GM13977 (cell line): ENCODE results near the gene ANKDD1A.

Source experiments
- DNase-seq: peaks from one replicate; pipeline ENCODE4 v3.0.0; 2012; ENCODE audit warnings: low spot score
- CTCF ChIP-seq: IDR thresholded peaks from 2 replicates; pipeline ENCODE4 v1.5.1; 2012; ENCODE audit warnings: mild to moderate bottlenecking, control low read depth; ENCODE audit not compliant: insufficient read depth; ENCODE audit errors: extremely low read depth, missing control alignments
- in situ Hi-C: fragments of 300-500 bp; cut with MboI; formaldehyde crosslinking; loops from one replicate; pipeline ENCODE4 v1.12.0; 2022; ENCODE audit warnings: low sequenced_read_pairs, low pct_unique_long_range_greater_than_20kb, mixed read lengths, inconsistent platforms; ENCODE audit not compliant: unreplicated experiment

ANKDD1A gene

DNA sequence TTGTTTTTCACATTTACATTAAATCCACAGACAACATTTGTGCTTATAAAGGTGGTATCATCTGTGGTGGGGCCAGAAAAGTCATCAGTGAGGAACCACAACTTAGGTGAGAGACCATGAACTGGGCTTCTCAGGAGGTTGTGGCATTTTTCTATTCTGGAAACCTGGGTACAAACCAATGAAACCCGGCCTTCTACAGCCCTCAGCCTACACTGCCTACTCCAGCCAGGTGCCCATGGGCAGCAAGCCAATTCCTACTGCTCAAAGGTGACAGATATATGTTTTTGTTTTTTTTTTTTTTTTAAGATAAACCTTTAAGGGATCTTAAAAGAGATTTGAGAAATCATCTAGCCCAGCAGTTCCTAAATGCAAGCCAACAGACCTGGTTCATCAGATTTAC, 57.7 kb downstream of the ANKDD1A start:
- TF ChIP-seq CTCF = no peak
- no peak for DNase-seq
- in situ Hi-C loops = no loop called here

- no peak for DNase-seq
- no peak for TF ChIP-seq CTCF
- in situ Hi-C loops = no loop called here
Observed at GRCh38 chr15:64970698-64971097, 59.0 kb downstream of the ANKDD1A start.

GRCh38 chr15:64975390-64975789, 63.7 kb downstream of the ANKDD1A start:
- in situ Hi-C loops = no loop called here
- no peak for TF ChIP-seq CTCF
- no peak for DNase-seq

DNA sequence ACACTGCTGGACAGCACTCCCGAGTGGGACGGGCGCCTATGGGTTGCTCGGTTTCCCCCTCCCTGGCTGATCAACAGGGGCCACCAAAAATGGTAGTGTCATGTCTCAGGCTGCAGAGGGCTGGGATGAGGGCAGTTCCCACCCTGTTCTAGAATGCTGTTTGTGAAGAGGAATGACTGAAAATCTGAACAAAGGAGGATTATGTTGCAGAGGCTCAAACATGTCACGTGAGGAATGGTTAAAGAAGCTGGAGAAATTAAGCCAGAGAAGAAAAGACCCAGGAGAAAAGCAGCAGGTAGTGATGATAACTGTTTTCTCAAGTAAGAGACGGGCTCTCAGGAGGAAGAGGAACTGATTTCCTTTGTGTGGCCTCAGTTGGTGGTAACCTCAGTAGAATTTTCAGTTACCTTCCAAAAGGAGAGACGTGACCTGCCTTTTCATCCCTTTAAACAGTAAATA, 67.6 kb downstream of the ANKDD1A start:
- in situ Hi-C loops = no loop called here
- DNase-seq = no peak
- TF ChIP-seq CTCF = no peak

DNA sequence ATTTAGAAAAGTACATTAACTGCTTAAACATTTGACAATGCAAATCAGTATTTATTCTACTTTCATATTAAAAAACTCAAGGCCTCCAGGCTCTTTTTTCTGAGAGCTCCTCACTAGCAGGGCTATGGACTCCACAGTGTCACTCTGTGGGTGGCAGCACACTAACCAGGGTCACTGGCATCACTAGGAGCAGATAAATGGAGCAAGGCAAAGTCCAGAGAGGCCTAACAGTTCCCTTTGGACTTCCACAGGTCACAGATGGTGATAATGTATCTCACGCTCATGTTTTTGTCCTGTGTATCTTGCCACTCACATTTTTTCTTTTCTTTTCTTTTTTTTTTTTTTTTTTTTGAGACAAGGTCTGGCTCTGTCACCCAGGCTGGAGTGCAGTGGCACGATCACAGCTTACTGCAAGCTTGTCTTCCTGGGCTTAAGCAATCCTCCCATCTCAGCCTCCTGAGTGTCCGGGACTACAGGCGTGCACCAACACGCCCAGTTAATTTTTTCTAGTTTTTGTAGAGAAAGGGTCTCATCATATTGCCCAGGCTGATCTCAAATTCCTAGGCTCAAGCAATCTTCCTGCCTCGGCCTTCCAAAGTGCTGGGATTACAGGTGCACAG, 70.2 kb downstream of the ANKDD1A start:
- in situ Hi-C loops = no loop called here
- no peak for TF ChIP-seq CTCF
- no peak for DNase-seq

DNA sequence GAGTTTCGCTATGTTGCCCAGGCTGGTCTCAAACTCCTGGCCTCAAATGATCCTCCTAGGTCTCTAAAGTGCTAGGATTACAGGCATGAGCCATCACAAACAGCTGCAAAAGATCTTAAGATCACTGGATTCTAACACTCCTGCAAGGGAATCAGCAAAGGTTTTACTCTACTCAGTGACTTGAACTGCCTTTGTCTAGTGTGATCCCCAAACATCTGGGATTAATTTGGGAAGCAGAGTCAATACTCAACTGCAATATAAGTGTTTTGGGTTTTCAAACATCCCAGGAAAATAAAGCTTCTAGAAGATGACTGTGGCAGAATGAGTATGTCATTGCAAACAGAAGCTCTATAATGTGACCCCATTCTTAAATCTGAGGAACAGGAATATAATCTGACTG, 70.8 kb downstream of the ANKDD1A start:
- no peak for DNase-seq
- TF ChIP-seq CTCF = no peak
- in situ Hi-C loops = no loop called here
